ENCODE data around the gene KMT5B. TPM values are rescaled to one million over a fixed set of nuclear protein-coding genes. Genes with fewer than 3 reads are reported as not detected.

KMT5B gene
- total and polyA plus RNA-seq, 10 of the 15 experiments (the other 5 are each of a cell fraction or from before 2014, with no cell fraction given), result 4.7 to 21.8 (median 18.0) TPM

GRCh38 chr11:68216171-68216938 is 3.3 kb upstream of the KMT5B start:
- Histone ChIP-seq H3K9ac (ENCODE audit: control insufficient read depth, insufficient read depth, low read length) (no peak overlapping the region), H3K4me1 (ENCODE audit: control insufficient read depth, insufficient read depth, low read length) (peaks cover 10% of the 10 kb centered on the region), H4K20me1 (ENCODE audit: control insufficient read depth, insufficient read depth) (no peaks in the 10 kb centered on the region), H3K27me3 (replicated peaks in 1 of 2; ENCODE audit: control insufficient read depth in 2 of 2, insufficient read depth in 2 of 2, low read length in 1 of 2) (no peaks in the 10 kb centered on the region), H3K36me3 (ENCODE audit: control insufficient read depth in 2 of 2, insufficient read depth in 2 of 2, low read length in 1 of 2) (no peaks in the 10 kb centered on the region), H2AFZ (ENCODE audit: control insufficient read depth, low read depth, low read length) (no peak overlapping the region), H3K9me3 (replicated peaks; ENCODE audit: control insufficient read depth, insufficient read depth, low read length) (no peaks in the 10 kb centered on the region), H3K4me3 (no peak overlapping the region), H3K4me2 (ENCODE audit: control insufficient read depth, insufficient read depth) (no peak overlapping the region), H3K27ac (ENCODE audit: control insufficient read depth, insufficient read depth) (no peak overlapping the region), H3K79me2 (ENCODE audit: control insufficient read depth, insufficient read depth, low read length) (peaks cover 12% of the 10 kb centered on the region)
- FAIRE-seq, result no peak
- in situ Hi-C loops (cut with MboI), result no loop called here
- 75% methylated on average over 22 of the region's 22 CpGs for WGBS (ENCODE audit: insufficient coverage, insufficient replicate concordance, low lambda C conversion rate, missing lambda C conversion rate)
- TF ChIP-seq RB1 (IDR thresholded peaks at IDR 0.05; ENCODE audit: borderline replicate concordance) (no peak), POLR2A (IDR thresholded peaks at IDR 0.05; ENCODE audit: low read depth, low read length) (no peak)
- intact Hi-C loops (cut with micrococcal nuclease; ENCODE audit: unreplicated experiment), result no loop called here
- POLR2A ChIA-PET, result no interaction called here
- ATAC-seq, result no peak
- no TSS peak for BruUV-seq (replicated peaks)
- RAD21 ChIA-PET (ENCODE audit: unreplicated experiment), result interaction anchor here (0.6 to 1.2 kb wide), 2 partner anchors 14 to 80 kb away, joined by 3 read pairs; no protein-coding TSS in a partner anchor
- SMC1A ChIA-PET (ENCODE audit: uncharacterized antibody, unreplicated experiment), result interaction anchor here (1.4 to 1.8 kb wide), 2 partner anchors 41 to 98 kb away, joined by 3 to 5 read pairs; no protein-coding TSS in a partner anchor
- no peak for DNase-seq (ENCODE audit: low read depth, low spot score)
- CTCF ChIA-PET, result no interaction called here

- peaks cover 4% of the 10 kb centered on the region for H4K20me1 ChIP-seq (ENCODE audit: control insufficient read depth, insufficient read depth)
- no peak for DNase-seq (ENCODE audit: low read depth, low spot score)
- H3K79me2 ChIP-seq (ENCODE audit: control insufficient read depth, insufficient read depth, low read length), result peaks cover 18% of the 10 kb centered on the region
- H3K36me3 ChIP-seq (ENCODE audit: control insufficient read depth in 2 of 2, insufficient read depth in 2 of 2, low read length in 1 of 2), result no peaks in the 10 kb centered on the region
- SMC1A ChIA-PET (ENCODE audit: uncharacterized antibody, unreplicated experiment), result no interaction called here
- H2AFZ ChIP-seq (ENCODE audit: control insufficient read depth, low read depth, low read length), result no peak overlapping the region
- POLR2A ChIA-PET, result no interaction called here
- peaks cover 10% of the 10 kb centered on the region for H3K4me1 ChIP-seq (ENCODE audit: control insufficient read depth, insufficient read depth, low read length)
- FAIRE-seq, result no peak
- WGBS (ENCODE audit: insufficient coverage, insufficient replicate concordance, low lambda C conversion rate, missing lambda C conversion rate), result 34% methylated on average over 6 of the region's 6 CpGs
- H3K9me3 ChIP-seq (replicated peaks; ENCODE audit: control insufficient read depth, insufficient read depth, low read length), result no peaks in the 10 kb centered on the region
- TF ChIP-seq BCLAF1 (IDR thresholded peaks at IDR 0.05), result no peak
- no peak for TF ChIP-seq NR2C1 (IDR thresholded peaks at IDR 0.05)
- no peak for TF ChIP-seq YY1 (IDR thresholded peaks at IDR 0.05; ENCODE audit: low read depth, low read length)
- TF ChIP-seq ZBTB33 (IDR thresholded peaks at IDR 0.05), result no peak
- TF ChIP-seq EGR1 (IDR thresholded peaks at IDR 0.05; ENCODE audit: borderline replicate concordance in 1 of 2, low read depth in 2 of 2, low read length in 2 of 2), result no peak
- TF ChIP-seq POLR2AphosphoS2 (IDR thresholded peaks at IDR 0.05; ENCODE audit: low read depth, low read length), result no peak
- in situ Hi-C loops (cut with MboI), result no loop called here
- CTCF ChIA-PET, result no interaction called here
- BruUV-seq (replicated peaks), result no TSS peak
- H3K4me3 ChIP-seq, result no peak overlapping the region
- intact Hi-C loops (cut with micrococcal nuclease; ENCODE audit: unreplicated experiment), result no loop called here
- H3K27ac ChIP-seq (ENCODE audit: control insufficient read depth, insufficient read depth), result no peak overlapping the region
- H3K9ac ChIP-seq (ENCODE audit: control insufficient read depth, insufficient read depth, low read length), result no peak overlapping the region
- no peaks in the 10 kb centered on the region for H3K27me3 ChIP-seq (replicated peaks in 1 of 2; ENCODE audit: control insufficient read depth in 2 of 2, insufficient read depth in 2 of 2, low read length in 1 of 2)
- RAD21 ChIA-PET (ENCODE audit: unreplicated experiment), result no interaction called here
- ATAC-seq, result no peak
- H3K4me2 ChIP-seq (ENCODE audit: control insufficient read depth, insufficient read depth), result no peak overlapping the region
These were observed 2.6 kb upstream of the KMT5B start for GRCh38 chr11:68215524-68216170.
